ENCODE results near the gene ITGB5.

Gene ITGB5

DNA sequence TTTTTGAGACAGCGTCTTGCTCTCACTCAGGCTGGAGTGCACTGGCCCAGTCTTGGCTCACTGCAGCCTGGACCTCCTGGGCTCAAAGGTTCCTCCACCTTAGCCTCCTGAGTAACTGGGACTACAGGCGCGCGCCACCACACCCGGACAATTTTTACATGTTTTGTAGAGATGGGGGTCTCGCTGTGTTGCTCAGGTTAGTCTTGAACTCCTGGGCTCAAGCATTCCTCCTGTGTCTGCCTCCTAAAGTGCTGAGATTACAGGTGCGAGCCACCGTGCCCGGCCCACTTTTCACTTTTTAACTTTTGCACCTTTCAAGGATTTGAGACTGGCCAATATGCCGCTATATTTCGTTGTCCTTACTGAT, 750 bp upstream of the ITGB5 start:
- Histone ChIP-seq H3K4me2 (ENCODE audit: low read length) (peak overlapping the region; percentile 81; the same call in 1 of the 2 replicates), H3K27me3 (ENCODE audit: low read depth, low read length) (peaks cover 10% of the 10 kb centered on the region), H3K4me1 (ENCODE audit: low read length) (peaks cover 10% of the 10 kb centered on the region), H2AFZ (ENCODE audit: low read depth, low read length) (no peak overlapping the region), H3K9ac (ENCODE audit: low read length) (no peak overlapping the region), H4K20me1 (ENCODE audit: insufficient read depth, low read length) (no peaks in the 10 kb centered on the region), H3K36me3 (replicated peaks; ENCODE audit: low read depth, low read length) (no peaks in the 10 kb centered on the region), H3K4me3 (ENCODE audit: low read length) (peak overlapping the region; percentile 85), H3K27ac (ENCODE audit: low read length) (no peak overlapping the region), H3K9me3 (ENCODE audit: insufficient read depth, low read length) (no peaks in the 10 kb centered on the region), H3K79me2 (ENCODE audit: low read length) (no peaks in the 10 kb centered on the region)
- no peak for TF ChIP-seq EZH2phosphoT487 (IDR thresholded peaks at IDR 0.05; ENCODE audit: low read depth)

GRCh38 chr3:124886168-124887056, 753 bp downstream of the ITGB5 start:
- Histone ChIP-seq H3K4me3 (ENCODE audit: low read length) (peak overlapping the region; percentile 85), H2AFZ (ENCODE audit: low read depth, low read length) (peak overlapping the region; percentile 77), H3K9ac (ENCODE audit: low read length) (peak overlapping the region; percentile 43; the same call in 1 of the 2 replicates), H3K4me1 (ENCODE audit: low read length) (peaks cover 7% of the 10 kb centered on the region), H3K9me3 (ENCODE audit: insufficient read depth, low read length) (no peaks in the 10 kb centered on the region), H3K79me2 (ENCODE audit: low read length) (no peaks in the 10 kb centered on the region), H3K27ac (ENCODE audit: low read length) (no peak overlapping the region), H3K27me3 (ENCODE audit: low read depth, low read length) (peaks cover 10% of the 10 kb centered on the region), H3K36me3 (replicated peaks; ENCODE audit: low read depth, low read length) (no peaks in the 10 kb centered on the region), H4K20me1 (ENCODE audit: insufficient read depth, low read length) (no peaks in the 10 kb centered on the region), H3K4me2 (ENCODE audit: low read length) (peak overlapping the region; percentile 70)
- TF ChIP-seq CTCF (IDR thresholded peaks at IDR 0.05; ENCODE audit: low read depth, low read length) (no peak), EZH2phosphoT487 (IDR thresholded peaks at IDR 0.05; ENCODE audit: low read depth) (no peak)

- H3K4me1 ChIP-seq (ENCODE audit: low read length) = peaks cover 3% of the 10 kb centered on the region; the same call in 1 of the 2 replicates
- no peak overlapping the region for H3K9ac ChIP-seq (ENCODE audit: low read length)
- no peak overlapping the region for H3K27ac ChIP-seq (ENCODE audit: low read length)
- H3K36me3 ChIP-seq (replicated peaks; ENCODE audit: low read depth, low read length) = no peaks in the 10 kb centered on the region
- H3K79me2 ChIP-seq (ENCODE audit: low read length) = no peaks in the 10 kb centered on the region
- no peak overlapping the region for H2AFZ ChIP-seq (ENCODE audit: low read depth, low read length)
- no peak for TF ChIP-seq CTCF (IDR thresholded peaks at IDR 0.05; ENCODE audit: low read depth, low read length)
- TF ChIP-seq EZH2phosphoT487 (IDR thresholded peaks at IDR 0.05; ENCODE audit: low read depth) = no peak
- peak overlapping the region; percentile 35 for H3K4me2 ChIP-seq (ENCODE audit: low read length)
- H3K9me3 ChIP-seq (ENCODE audit: insufficient read depth, low read length) = no peaks in the 10 kb centered on the region
- no peaks in the 10 kb centered on the region for H4K20me1 ChIP-seq (ENCODE audit: insufficient read depth, low read length)
- H3K4me3 ChIP-seq (ENCODE audit: low read length) = no peak overlapping the region
- peaks cover 10% of the 10 kb centered on the region for H3K27me3 ChIP-seq (ENCODE audit: low read depth, low read length)
Measured at GRCh38 chr3:124885466-124886167, 1.5 kb downstream of the ITGB5 start.

- Histone ChIP-seq H3K4me1 (ENCODE audit: low read length) (peaks cover 3% of the 10 kb centered on the region; the same call in 1 of the 2 replicates), H3K4me3 (ENCODE audit: low read length) (no peak overlapping the region), H3K9ac (ENCODE audit: low read length) (no peak overlapping the region), H4K20me1 (ENCODE audit: insufficient read depth, low read length) (no peaks in the 10 kb centered on the region), H3K27ac (ENCODE audit: low read length) (no peak overlapping the region), H3K79me2 (ENCODE audit: low read length) (no peaks in the 10 kb centered on the region), H3K9me3 (ENCODE audit: insufficient read depth, low read length) (no peaks in the 10 kb centered on the region), H2AFZ (ENCODE audit: low read depth, low read length) (no peak overlapping the region), H3K36me3 (replicated peaks; ENCODE audit: low read depth, low read length) (no peaks in the 10 kb centered on the region), H3K27me3 (ENCODE audit: low read depth, low read length) (peaks cover 10% of the 10 kb centered on the region), H3K4me2 (ENCODE audit: low read length) (no peak overlapping the region)
- no peak for TF ChIP-seq CTCF (IDR thresholded peaks at IDR 0.05; ENCODE audit: low read depth, low read length)
- no peak for TF ChIP-seq EZH2phosphoT487 (IDR thresholded peaks at IDR 0.05; ENCODE audit: low read depth)
Measured at GRCh38 chr3:124884474-124885101, 2.6 kb downstream of the ITGB5 start.
